ENCODE data around the gene ZNF530. TPM values are rescaled to one million over a fixed set of nuclear protein-coding genes. Genes with fewer than 3 reads are reported as not detected.

ZNF530 gene
- total RNA-seq, 6 donors from 2014 or later, result 1.7 to 7.3 (median 3.0) TPM

- peak overlapping the region in 3 of 4 donors; percentile 61 to 92 (median 88) for H3K4me3 ChIP-seq
- DNase-seq, result no peak
- H3K27ac ChIP-seq, result peak overlapping the region in 2 of 4 donors; percentile 4 to 46
- ATAC-seq (ENCODE audit: low FRiP score in 2 of 2), result no peak
- H3K36me3 ChIP-seq, result peaks cover 1 to 4% (median 3%) of the 10 kb centered on the region in 4 donors
- 59 to 60% methylated on average over 8 of the region's 8 CpGs for WGBS, 2 donors
- no peaks in the 10 kb centered on the region for H3K27me3 ChIP-seq
- peaks cover 5 to 17% (median 9%) of the 10 kb centered on the region in 4 donors for H3K4me1 ChIP-seq
- TF ChIP-seq POLR2A (IDR thresholded peaks at IDR 0.05), result no peak
- TF ChIP-seq POLR2AphosphoS5 (IDR thresholded peaks at IDR 0.05), result no peak
- no peak for TF ChIP-seq EP300 (IDR thresholded peaks at IDR 0.05)
- TF ChIP-seq, protein P1, sequence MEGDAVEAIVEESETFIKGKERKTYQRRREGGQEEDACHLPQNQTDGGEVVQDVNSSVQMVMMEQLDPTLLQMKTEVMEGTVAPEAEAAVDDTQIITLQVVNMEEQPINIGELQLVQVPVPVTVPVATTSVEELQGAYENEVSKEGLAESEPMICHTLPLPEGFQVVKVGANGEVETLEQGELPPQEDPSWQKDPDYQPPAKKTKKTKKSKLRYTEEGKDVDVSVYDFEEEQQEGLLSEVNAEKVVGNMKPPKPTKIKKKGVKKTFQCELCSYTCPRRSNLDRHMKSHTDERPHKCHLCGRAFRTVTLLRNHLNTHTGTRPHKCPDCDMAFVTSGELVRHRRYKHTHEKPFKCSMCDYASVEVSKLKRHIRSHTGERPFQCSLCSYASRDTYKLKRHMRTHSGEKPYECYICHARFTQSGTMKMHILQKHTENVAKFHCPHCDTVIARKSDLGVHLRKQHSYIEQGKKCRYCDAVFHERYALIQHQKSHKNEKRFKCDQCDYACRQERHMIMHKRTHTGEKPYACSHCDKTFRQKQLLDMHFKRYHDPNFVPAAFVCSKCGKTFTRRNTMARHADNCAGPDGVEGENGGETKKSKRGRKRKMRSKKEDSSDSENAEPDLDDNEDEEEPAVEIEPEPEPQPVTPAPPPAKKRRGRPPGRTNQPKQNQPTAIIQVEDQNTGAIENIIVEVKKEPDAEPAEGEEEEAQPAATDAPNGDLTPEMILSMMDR (IDR thresholded peaks at IDR 0.05), result no peak
- H3K9me3 ChIP-seq, result peaks cover 2 to 26% (median 20%) of the 10 kb centered on the region in 4 donors
These were observed 316 bp upstream of the ZNF530 start for GRCh38 chr19:57599377-57599760.

DNA sequence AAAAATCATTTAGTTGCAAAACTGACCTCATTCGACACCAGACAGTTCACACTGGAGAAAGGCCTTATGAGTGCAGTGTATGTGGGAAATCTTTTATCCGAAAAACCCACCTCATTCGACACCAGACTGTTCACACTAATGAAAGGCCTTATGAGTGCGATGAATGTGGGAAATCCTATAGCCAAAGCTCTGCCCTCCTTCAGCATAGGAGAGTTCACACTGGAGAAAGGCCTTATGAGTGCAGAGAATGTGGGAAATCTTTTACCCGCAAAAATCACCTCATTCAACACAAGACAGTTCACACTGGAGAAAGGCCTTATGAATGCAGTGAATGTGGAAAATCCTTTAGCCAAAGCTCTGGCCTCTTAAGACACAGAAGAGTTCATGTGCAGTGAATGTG is 7.2 kb downstream of the ZNF530 start:
- no peak for TF ChIP-seq EP300 (IDR thresholded peaks at IDR 0.05)
- no peak for TF ChIP-seq POLR2AphosphoS5 (IDR thresholded peaks at IDR 0.05)
- TF ChIP-seq, protein P1 (IDR thresholded peaks at IDR 0.05), result no peak
- no peak for TF ChIP-seq POLR2A (IDR thresholded peaks at IDR 0.05)
- WGBS, 2 donors, result 94 to 97% methylated on average over 5 of the region's 5 CpGs
- H3K36me3 ChIP-seq, result peaks cover 3 to 33% (median 26%) of the 10 kb centered on the region in 4 donors

GRCh38 chr19:57611113-57611512 is 11.4 kb downstream of the ZNF530 start:
- WGBS, 2 donors, result 75 to 77% methylated on average over 4 of the region's 4 CpGs
- Histone ChIP-seq H3K4me1 (peaks cover 0 to 15% (median 4%) of the 10 kb centered on the region in 4 donors), H3K9me3 (peaks cover 25 to 47% (median 34%) of the 10 kb centered on the region in 4 donors), H3K27me3 (no peaks in the 10 kb centered on the region), H3K27ac (no peak overlapping the region), H3K4me3 (no peak overlapping the region), H3K36me3 (peaks cover 0 to 20% (median 15%) of the 10 kb centered on the region in 4 donors)
- DNase-seq, result no peak
- TF ChIP-seq EP300 (IDR thresholded peaks at IDR 0.05) (no peak), POLR2A (IDR thresholded peaks at IDR 0.05) (no peak), POLR2AphosphoS5 (IDR thresholded peaks at IDR 0.05) (no peak)
- TF ChIP-seq, protein P1 (IDR thresholded peaks at IDR 0.05), result no peak
- ATAC-seq (ENCODE audit: low FRiP score in 2 of 2), result no peak

More for the DNA sequence above, 7.2 kb downstream of the ZNF530 start:
- H3K4me1 ChIP-seq, result no peaks in the 10 kb centered on the region
- DNase-seq, result no peak
- no peak overlapping the region for H3K4me3 ChIP-seq
- H3K9me3 ChIP-seq, result peaks cover 31 to 63% (median 50%) of the 10 kb centered on the region in 4 donors
- H3K27me3 ChIP-seq, result no peaks in the 10 kb centered on the region
- no peak for ATAC-seq (ENCODE audit: low FRiP score in 2 of 2)
- no peak overlapping the region for H3K27ac ChIP-seq

- H3K4me3 ChIP-seq, result peak within 1 kb of the TSS; percentile 80 to 99 (median 99)
- no peaks in the 10 kb centered on the region for H3K27me3 ChIP-seq
- DNase-seq (peak; percentile 92 to 96), ATAC-seq (ENCODE audit: low FRiP score in 2 of 2) (peak; percentile 91 to 99)
- H3K36me3 ChIP-seq, result peaks cover 11 to 39% (median 36%) of the 10 kb centered on the region in 4 donors
- TF ChIP-seq POLR2A (IDR thresholded peaks at IDR 0.05) (peak in 1 of 4 donors; percentile 42), EP300 (IDR thresholded peaks at IDR 0.05) (no peak), POLR2AphosphoS5 (IDR thresholded peaks at IDR 0.05) (peak; percentile 54 to 68)
- TF ChIP-seq, protein P1 (IDR thresholded peaks at IDR 0.05), result peak in 5 of 6 experiments; percentile 12 to 51 (median 27)
- peak within 1 kb of the TSS; percentile 71 to 83 (median 82) for H3K27ac ChIP-seq
- WGBS, 2 donors, result 2 to 6% methylated on average over 12 to 49 of the region's 64 CpGs
- peaks cover 38 to 49% (median 46%) of the 10 kb centered on the region in 4 donors for H3K9me3 ChIP-seq
- peaks cover 0 to 15% (median 4%) of the 10 kb centered on the region in 4 donors for H3K4me1 ChIP-seq
These were observed 14.5 kb downstream of the ZNF530 start, which contains the start of gene ZNF134 for GRCh38 chr19:57613941-57614743. ZNF134 (plus strand) TSS chr19:57614242; CDS start chr19:57619469, 5,227 bp downstream.

Data from upper lobe of left lung (tissue), 6 donors.